Measurements from ENCODE around the gene NKX6-1.
A peak's percentile ranks its signal among the peaks of the same experiment; 100 is the strongest.

- TF ChIP-seq POLR2AphosphoS5 (IDR thresholded peaks at IDR 0.05) = no peak
- TF ChIP-seq, protein P1, sequence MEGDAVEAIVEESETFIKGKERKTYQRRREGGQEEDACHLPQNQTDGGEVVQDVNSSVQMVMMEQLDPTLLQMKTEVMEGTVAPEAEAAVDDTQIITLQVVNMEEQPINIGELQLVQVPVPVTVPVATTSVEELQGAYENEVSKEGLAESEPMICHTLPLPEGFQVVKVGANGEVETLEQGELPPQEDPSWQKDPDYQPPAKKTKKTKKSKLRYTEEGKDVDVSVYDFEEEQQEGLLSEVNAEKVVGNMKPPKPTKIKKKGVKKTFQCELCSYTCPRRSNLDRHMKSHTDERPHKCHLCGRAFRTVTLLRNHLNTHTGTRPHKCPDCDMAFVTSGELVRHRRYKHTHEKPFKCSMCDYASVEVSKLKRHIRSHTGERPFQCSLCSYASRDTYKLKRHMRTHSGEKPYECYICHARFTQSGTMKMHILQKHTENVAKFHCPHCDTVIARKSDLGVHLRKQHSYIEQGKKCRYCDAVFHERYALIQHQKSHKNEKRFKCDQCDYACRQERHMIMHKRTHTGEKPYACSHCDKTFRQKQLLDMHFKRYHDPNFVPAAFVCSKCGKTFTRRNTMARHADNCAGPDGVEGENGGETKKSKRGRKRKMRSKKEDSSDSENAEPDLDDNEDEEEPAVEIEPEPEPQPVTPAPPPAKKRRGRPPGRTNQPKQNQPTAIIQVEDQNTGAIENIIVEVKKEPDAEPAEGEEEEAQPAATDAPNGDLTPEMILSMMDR (IDR thresholded peaks at IDR 0.05; ENCODE audit: poor library complexity, severe bottlenecking) = peak; percentile 25
- TF ChIP-seq RAD21 (conservative IDR thresholded peaks at IDR 0.05) = no peak
- TF ChIP-seq EP300 (conservative IDR thresholded peaks at IDR 0.05; ENCODE audit: poor library complexity, severe bottlenecking) = no peak
These were observed 16.2 kb downstream of the NKX6-1 start for GRCh38 chr4:84482564-84483563.
